B cell (primary cell): ENCODE data around the gene DDX60. TPM values are rescaled to one million over a fixed set of nuclear protein-coding genes. Genes with fewer than 3 reads are reported as not detected.
"Not testable (repeated sequence)": the region's sequence is repeated elsewhere in the genome, so short reads cannot be mapped to it uniquely, and the experiment has no call there.

Experiments
- ATAC-seq: fragments of 200-7000 bp; cut with Tn5 transposase; one replicate; pipeline ENCODE4 v1.10.0; 2021; ENCODE audit warnings: low read depth, mild to moderate bottlenecking, moderate number of reproducible peaks, moderate library complexity
- CTCF ChIA-PET: fragments of 350-600 bp; sonication (Branson Sonifier 250); formaldehyde crosslinking; loops from one replicate; lab custom pipeline; 2021; ENCODE audit warnings: antibody characterized with exemption, inconsistent platforms; lab: Charles Lee
- POLR2A ChIA-PET: fragments of 350-600 bp; sonication (Branson Sonifier 250); formaldehyde crosslinking; loops from one replicate; lab custom pipeline; 2021; ENCODE audit warnings: antibody characterized with exemption; lab: Charles Lee
- DNase-seq: peaks from one replicate; pipeline ENCODE4 v3.0.0; 2013
- H2AFZ ChIP-seq: 2 replicates; pipeline ENCODE4 v1.6.1; 2012; ENCODE audit warnings: mild to moderate bottlenecking, low read depth, low read length; ENCODE audit not compliant: insufficient read depth, poor library complexity, severe bottlenecking
- H3K27ac ChIP-seq, 2 donors: 1 replicate in 1 of 2; 2 replicates in 1 of 2; pipeline ENCODE4 v1.5.1; 2012 to 2013; ENCODE audit warnings: low read length in 2 of 2, mild to moderate bottlenecking in 2 of 2, moderate library complexity in 1 of 2
- H3K27me3 ChIP-seq, 4 experiments: fragments of 200-600 bp in 1 of 4; sonication (generic) in 1 of 4; replicated peaks in 1 of 4; 1 replicate in 2 of 4; 2 replicates in 2 of 4; pipeline versions ENCODE4 v1.6.1 to v1.7.0; 2013 to 2016; ENCODE audit warnings: low read length in 3 of 4, mild to moderate bottlenecking in 2 of 4, mixed read lengths in 1 of 4, moderate library complexity in 1 of 4; ENCODE audit not compliant: insufficient read depth in 4 of 4, control insufficient read depth in 3 of 4; ENCODE audit errors: control extremely low read depth in 1 of 4
- H3K36me3 ChIP-seq, 2 experiments: replicated peaks in 1 of 2; 1 replicate in 1 of 2; 2 replicates in 1 of 2; pipeline versions ENCODE4 v1.6.1 to v1.7.1; 2013; ENCODE audit warnings: low read length in 1 of 2; ENCODE audit not compliant: insufficient read depth in 2 of 2, control insufficient read depth in 1 of 2; ENCODE audit errors: control extremely low read depth in 1 of 2, extremely low read depth in 1 of 2
- H3K4me1 ChIP-seq, 2 donors: fragments of 200-600 bp in 1 of 2; sonication (generic) in 1 of 2; 1 replicate in 1 of 2; 2 replicates in 1 of 2; pipeline versions ENCODE4 v1.5.1 to v1.6.1; 2013 to 2017; ENCODE audit warnings: low read length in 2 of 2; ENCODE audit not compliant: control insufficient read depth in 2 of 2, insufficient read depth in 2 of 2
- H3K4me2 ChIP-seq: replicated peaks from 2 replicates; pipeline ENCODE3; 2012; ENCODE audit warnings: mild to moderate bottlenecking, low read depth, low read length; ENCODE audit not compliant: poor library complexity, severe bottlenecking
- H3K4me3 ChIP-seq, 5 experiments: fragments of 200-600 bp in 1 of 5; sonication (generic) in 1 of 5; 1 replicate in 3 of 5; 2 replicates in 2 of 5; pipeline versions ENCODE4 v1.5.1 to v1.7.0; 2011 to 2016; ENCODE audit warnings: low read length in 4 of 5, mild to moderate bottlenecking in 4 of 5, low read depth in 2 of 5, control low read depth in 1 of 5, moderate library complexity in 1 of 5; ENCODE audit not compliant: insufficient read depth in 1 of 5; ENCODE audit errors: control extremely low read depth in 1 of 5, extremely low read depth in 1 of 5
- H3K79me2 ChIP-seq: fragments of 200-600 bp; sonication (generic); one replicate; pipeline ENCODE4 v1.6.0; 2016; ENCODE audit warnings: low read length; ENCODE audit not compliant: control insufficient read depth, insufficient read depth
- H3K9ac ChIP-seq: fragments of 200-600 bp; sonication (generic); 2 replicates; pipeline ENCODE4 v1.6.1; 2017; ENCODE audit warnings: mild to moderate bottlenecking, low read length, moderate library complexity
- H3K9me3 ChIP-seq, 3 donors: one replicate each; pipeline versions ENCODE4 v1.6.1 to v1.7.1; 2013; ENCODE audit warnings: low read length in 2 of 3; ENCODE audit not compliant: control insufficient read depth in 2 of 3, insufficient read depth in 1 of 3; ENCODE audit errors: control extremely low read depth in 1 of 3
- H4K20me1 ChIP-seq: 2 replicates; pipeline ENCODE4 v1.6.0; 2012; ENCODE audit warnings: mild to moderate bottlenecking, low read length; ENCODE audit not compliant: insufficient read depth, control insufficient read depth, poor library complexity, severe bottlenecking
- H3K27ac Mint-ChIP-seq: one replicate; pipeline ENCODE4 v1.8.0; 2021; ENCODE audit warnings: mixed read lengths
- H3K27me3 Mint-ChIP-seq: one replicate; pipeline ENCODE4 v1.8.0; 2021; ENCODE audit warnings: mixed read lengths
- H3K4me1 Mint-ChIP-seq: one replicate; pipeline ENCODE4 v1.8.0; 2021; ENCODE audit warnings: mixed read lengths
- H3K4me3 Mint-ChIP-seq: one replicate; pipeline ENCODE4 v1.8.0; 2021; ENCODE audit warnings: mixed read lengths
- H3K9me3 Mint-ChIP-seq: one replicate; pipeline ENCODE4 v1.8.0; 2022; ENCODE audit warnings: mixed read lengths; ENCODE audit not compliant: insufficient read depth
- EZH2 ChIP-seq: IDR thresholded peaks from 2 replicates; pipeline ENCODE4 v1.6.1; 2012; ENCODE audit warnings: borderline replicate concordance, low read depth, mild to moderate bottlenecking, moderate library complexity, low read length; ENCODE audit not compliant: insufficient read depth, poor library complexity, severe bottlenecking
- WGBS: methylation state at CpG from one replicate; pipeline ENCODE4 v1.1.5; 2013; ENCODE audit warnings: missing lambda C conversion rate; ENCODE audit not compliant: insufficient coverage; 5-methylcytosine and 5-hydroxymethylcytosine counted together
- intact Hi-C: fragments of 100-400 bp; cut with micrococcal nuclease; formaldehyde crosslinking; loops from one replicate; pipeline ENCODE4 v1.10.0; 2022
- polyA plus RNA-seq: library from polyadenylated mRNA; depleted of rRNA; stranded (reverse); fragments of >200 nt; gene quantifications from 2 replicates; pipeline ENCODE4 v1.2.3, GENCODE V29; 2012
- total RNA-seq, 2 donors: library from RNA; stranded (reverse); fragments of 120-200 nt in 1 of 2; gene quantifications; 1 replicate in 1 of 2; 2 replicates in 1 of 2; pipeline versions ENCODE4 v1.2.3 to v1.2.4, GENCODE V29; 2013 to 2022
- TF ChIP-seq, protein P1 (sequence below): fragments of 200-600 bp; IDR thresholded peaks from one replicate; pipeline ENCODE4 v1.8.0; 2022; ENCODE audit warnings: antibody characterized with exemption, mild to moderate bottlenecking

Gene DDX60
- total and polyA plus RNA-seq, 2 donors (not counting 1 experiment from before 2014, with no cell fraction given) = 7.0 to 21.3 TPM

DNA sequence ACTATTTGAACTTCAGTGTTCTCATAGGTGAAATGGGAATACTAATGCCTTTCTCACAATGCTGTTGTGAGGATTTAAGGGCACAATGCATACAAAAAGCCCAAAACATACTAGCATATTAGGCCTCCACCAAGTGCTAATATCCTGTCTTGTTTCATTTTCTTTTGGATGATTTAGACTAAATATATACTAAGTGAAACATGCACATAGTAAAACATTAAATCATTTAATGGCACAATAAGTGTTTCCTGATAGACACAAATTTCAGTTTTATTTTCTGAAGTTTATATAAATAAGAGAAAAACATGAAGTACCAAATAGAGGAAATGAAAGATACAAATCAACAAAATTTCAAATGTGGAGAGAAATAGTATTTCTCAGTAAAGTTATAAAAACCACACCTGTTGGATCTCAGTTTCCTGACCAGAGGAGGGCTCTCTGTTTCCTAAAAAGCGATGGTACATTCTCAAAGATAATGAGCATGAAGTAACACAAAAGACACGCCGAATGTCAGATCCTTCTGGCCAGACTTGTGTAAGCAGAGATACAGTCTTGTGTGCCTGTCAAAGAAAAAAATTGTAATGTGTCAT lies 25.1 kb downstream of the DDX60 start:
- TF ChIP-seq EZH2 = no peak
- TF ChIP-seq, protein P1, sequence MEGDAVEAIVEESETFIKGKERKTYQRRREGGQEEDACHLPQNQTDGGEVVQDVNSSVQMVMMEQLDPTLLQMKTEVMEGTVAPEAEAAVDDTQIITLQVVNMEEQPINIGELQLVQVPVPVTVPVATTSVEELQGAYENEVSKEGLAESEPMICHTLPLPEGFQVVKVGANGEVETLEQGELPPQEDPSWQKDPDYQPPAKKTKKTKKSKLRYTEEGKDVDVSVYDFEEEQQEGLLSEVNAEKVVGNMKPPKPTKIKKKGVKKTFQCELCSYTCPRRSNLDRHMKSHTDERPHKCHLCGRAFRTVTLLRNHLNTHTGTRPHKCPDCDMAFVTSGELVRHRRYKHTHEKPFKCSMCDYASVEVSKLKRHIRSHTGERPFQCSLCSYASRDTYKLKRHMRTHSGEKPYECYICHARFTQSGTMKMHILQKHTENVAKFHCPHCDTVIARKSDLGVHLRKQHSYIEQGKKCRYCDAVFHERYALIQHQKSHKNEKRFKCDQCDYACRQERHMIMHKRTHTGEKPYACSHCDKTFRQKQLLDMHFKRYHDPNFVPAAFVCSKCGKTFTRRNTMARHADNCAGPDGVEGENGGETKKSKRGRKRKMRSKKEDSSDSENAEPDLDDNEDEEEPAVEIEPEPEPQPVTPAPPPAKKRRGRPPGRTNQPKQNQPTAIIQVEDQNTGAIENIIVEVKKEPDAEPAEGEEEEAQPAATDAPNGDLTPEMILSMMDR = no peak
- H3K27ac ChIP-seq = no peak overlapping the region
- peaks cover 5 to 34% of the 10 kb centered on the region in 2 experiments for H3K36me3 ChIP-seq
- intact Hi-C loops = no loop called here
- no peaks in the 10 kb centered on the region for H3K4me1 ChIP-seq
- 90% methylated on average over 3 of the region's 3 CpGs for WGBS
- no peaks in the 10 kb centered on the region for H3K9me3 ChIP-seq
- H3K27me3 ChIP-seq = no peaks in the 10 kb centered on the region
- no peak overlapping the region for H3K4me2 ChIP-seq
- ChIA-PET POLR2A (no interaction called here), CTCF (no interaction called here)
- no peaks in the 10 kb centered on the region for H3K79me2 ChIP-seq
- Mint-ChIP-seq H3K27me3 (no peaks in the 10 kb centered on the region), H3K27ac (no peak overlapping the region), H3K4me3 (no peak overlapping the region), H3K9me3 (no peaks in the 10 kb centered on the region), H3K4me1 (peaks cover 4% of the 10 kb centered on the region)
- no peak overlapping the region for H3K9ac ChIP-seq
- no peak overlapping the region for H3K4me3 ChIP-seq
- no peaks in the 10 kb centered on the region for H4K20me1 ChIP-seq
- no peak for ATAC-seq
- no peak for DNase-seq
- H2AFZ ChIP-seq = no peak overlapping the region

DNA sequence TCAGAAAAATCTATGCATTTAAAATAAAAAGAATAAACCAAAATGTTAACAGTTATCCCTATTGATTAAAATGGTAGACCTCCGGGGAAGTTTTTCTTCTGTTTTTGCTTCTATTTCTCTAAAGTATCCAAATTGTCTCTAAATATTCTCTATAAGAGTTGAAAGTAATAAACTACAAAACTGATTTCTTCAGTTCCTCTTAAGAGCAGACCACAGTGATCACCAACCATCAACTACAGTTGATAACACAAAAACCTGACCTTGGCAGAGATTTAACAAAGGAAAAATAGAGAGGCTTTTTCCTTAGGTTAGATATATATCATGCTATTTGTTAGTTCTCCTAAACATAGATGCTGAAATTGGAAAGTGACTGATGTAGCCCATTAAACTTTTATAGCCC lies 27.3 kb downstream of the DDX60 start:
- Histone ChIP-seq H3K4me3 (no peak overlapping the region), H4K20me1 (no peaks in the 10 kb centered on the region), H3K36me3 (peaks cover 5 to 36% of the 10 kb centered on the region in 2 experiments), H3K79me2 (no peaks in the 10 kb centered on the region), H3K27me3 (no peaks in the 10 kb centered on the region), H3K9ac (no peak overlapping the region), H3K4me2 (no peak overlapping the region), H2AFZ (no peak overlapping the region), H3K27ac (no peak overlapping the region), H3K4me1 (no peaks in the 10 kb centered on the region), H3K9me3 (no peaks in the 10 kb centered on the region)
- ATAC-seq (no peak), DNase-seq (no peak)
- POLR2A ChIA-PET = no interaction called here
- CTCF ChIA-PET = no interaction called here
- Mint-ChIP-seq H3K9me3 (no peaks in the 10 kb centered on the region), H3K4me1 (peaks cover 4% of the 10 kb centered on the region), H3K4me3 (no peak overlapping the region), H3K27ac (no peak overlapping the region), H3K27me3 (no peaks in the 10 kb centered on the region)
- TF ChIP-seq, protein P1 = no peak
- TF ChIP-seq EZH2 = no peak
- intact Hi-C loops = no loop called here
- WGBS = no CpG with 5 or more reads among the region's 1 CpG

DNA sequence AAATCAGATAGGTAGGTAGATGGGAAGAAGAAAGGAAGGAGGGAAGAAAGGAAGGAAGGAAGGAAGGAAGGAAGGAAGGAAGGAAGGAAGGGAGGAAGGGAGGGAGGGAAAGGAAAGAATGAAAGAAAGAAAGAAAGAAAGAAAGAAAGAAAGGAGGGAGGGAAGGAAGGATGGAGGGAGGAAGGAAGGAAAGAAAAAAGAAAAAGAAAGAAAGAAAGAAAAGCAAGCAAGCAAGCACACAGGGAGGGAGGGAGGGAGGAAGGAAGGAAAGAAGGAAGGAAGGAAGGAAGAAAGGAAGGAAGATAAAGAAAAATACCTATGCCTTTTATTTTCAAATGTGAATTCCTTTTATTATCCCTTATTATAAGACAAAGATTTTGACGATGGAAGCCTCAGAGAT lies 32.7 kb downstream of the DDX60 start:
- H3K27me3 Mint-ChIP-seq, H3K4me2 ChIP-seq, CTCF ChIA-PET, H3K27ac Mint-ChIP-seq, H2AFZ ChIP-seq, POLR2A ChIA-PET, H3K9me3 ChIP-seq, H3K9ac ChIP-seq, H3K79me2 ChIP-seq, H3K4me3 Mint-ChIP-seq, H3K4me3 ChIP-seq, H3K9me3 Mint-ChIP-seq, H3K4me1 ChIP-seq, intact Hi-C loops, H3K27ac ChIP-seq, H3K27me3 ChIP-seq, H4K20me1 ChIP-seq, DNase-seq, ATAC-seq, H3K4me1 Mint-ChIP-seq: not testable (repeated sequence)
- WGBS = no CpG with 5 or more reads among the region's 1 CpG
- H3K36me3 ChIP-seq = peaks cover 2 to 40% of the 10 kb centered on the region in 2 experiments
